Measurements from ENCODE around the gene YDJC.
A peak's percentile ranks its signal among the peaks of the same experiment; 100 is the strongest.
"Not testable (repeated sequence)": the region's sequence is repeated elsewhere in the genome, so short reads cannot be mapped to it uniquely, and the experiment has no call there.

Gene YDJC

GRCh38 chr22:21603973-21604372 lies 25.8 kb downstream of the YDJC start:
- DNase-seq = no peak

- no peak for DNase-seq
Observed at GRCh38 chr22:21602579-21602978, 27.2 kb downstream of the YDJC start.

GRCh38 chr22:21599053-21599893 lies 30.5 kb downstream of the YDJC start:
- no peak for DNase-seq

- no peak for DNase-seq
Observed at GRCh38 chr22:21598302-21598701, 31.5 kb downstream of the YDJC start.

- DNase-seq = not testable (repeated sequence)
Observed at GRCh38 chr22:21596356-21597135, 33.3 kb downstream of the YDJC start.

- DNase-seq = no peak
Observed at GRCh38 chr22:21594865-21595452, 34.9 kb downstream of the YDJC start.

- no peak for DNase-seq
Observed at GRCh38 chr22:21593406-21594232, 36.2 kb downstream of the YDJC start.

GRCh38 chr22:21592422-21592821 lies 37.4 kb downstream of the YDJC start:
- DNase-seq = no peak

- no peak for DNase-seq
Observed at GRCh38 chr22:21591695-21592094, 38.1 kb downstream of the YDJC start.

GRCh38 chr22:21590809-21591641 lies 38.8 kb downstream of the YDJC start:
- no peak for DNase-seq

GRCh38 chr22:21589396-21589795 lies 40.4 kb downstream of the YDJC start:
- no peak for DNase-seq

- DNase-seq = peak; percentile 69
Observed at GRCh38 chr22:21587803-21588611, 41.8 kb downstream of the YDJC start.

- DNase-seq = no peak
Observed at GRCh38 chr22:21585389-21585788, 44.4 kb downstream of the YDJC start.

GRCh38 chr22:21582801-21583740 lies 46.8 kb downstream of the YDJC start:
- DNase-seq = no peak

- not testable (repeated sequence) for DNase-seq
Observed at GRCh38 chr22:21581009-21581713, 48.7 kb downstream of the YDJC start.

GRCh38 chr22:21580623-21581007 lies 49.2 kb downstream of the YDJC start:
- DNase-seq = not testable (repeated sequence)

- DNase-seq = no peak
Observed at GRCh38 chr22:21579474-21579851, 50.4 kb downstream of the YDJC start.
